ENCODE data around the gene ACTG1.

Gene ACTG1

GRCh38 chr17:81479175-81480071, 33.2 kb downstream of the ACTG1 start:
- DNase-seq = no peak

DNA sequence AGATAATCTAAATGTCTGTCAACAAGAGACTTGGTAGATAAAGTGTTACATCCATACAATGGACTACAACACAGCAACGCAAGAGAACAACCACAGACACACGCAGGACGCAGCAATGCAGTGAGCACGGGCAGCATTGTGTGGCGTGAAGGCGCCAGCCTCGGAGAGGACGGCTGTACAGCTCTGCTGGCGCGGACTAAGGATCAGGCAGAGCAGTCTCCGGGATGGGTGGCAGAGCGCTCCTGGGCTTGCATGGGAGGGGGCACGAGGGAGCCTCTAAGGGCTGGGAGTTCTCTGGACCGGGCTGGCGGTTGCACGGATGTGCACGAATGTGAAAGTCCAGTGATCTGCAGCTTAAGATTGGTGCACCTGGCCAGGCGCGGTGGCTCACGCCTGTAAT, 34.5 kb downstream of the ACTG1 start:
- DNase-seq = no peak

DNA sequence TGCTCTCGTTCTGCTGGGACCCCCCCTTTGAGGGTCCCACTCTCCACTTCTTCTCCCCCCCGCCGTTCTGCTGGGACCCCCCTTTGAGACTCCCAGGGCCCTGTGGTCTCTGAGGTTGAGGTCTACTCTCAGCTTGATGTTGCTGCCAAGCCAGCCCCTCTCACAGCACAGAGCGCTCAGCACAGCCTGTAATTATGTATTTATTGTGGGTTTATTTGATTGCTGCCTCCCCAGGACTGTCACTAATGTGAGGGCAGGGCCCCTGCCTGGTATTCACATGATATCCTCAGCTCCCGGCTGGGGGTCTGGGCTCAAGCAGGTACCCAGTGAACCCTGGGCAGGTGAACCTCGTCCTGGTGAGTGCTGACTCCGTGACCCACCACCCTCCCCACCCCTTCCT, 35.4 kb downstream of the ACTG1 start:
- DNase-seq = no peak

DNA sequence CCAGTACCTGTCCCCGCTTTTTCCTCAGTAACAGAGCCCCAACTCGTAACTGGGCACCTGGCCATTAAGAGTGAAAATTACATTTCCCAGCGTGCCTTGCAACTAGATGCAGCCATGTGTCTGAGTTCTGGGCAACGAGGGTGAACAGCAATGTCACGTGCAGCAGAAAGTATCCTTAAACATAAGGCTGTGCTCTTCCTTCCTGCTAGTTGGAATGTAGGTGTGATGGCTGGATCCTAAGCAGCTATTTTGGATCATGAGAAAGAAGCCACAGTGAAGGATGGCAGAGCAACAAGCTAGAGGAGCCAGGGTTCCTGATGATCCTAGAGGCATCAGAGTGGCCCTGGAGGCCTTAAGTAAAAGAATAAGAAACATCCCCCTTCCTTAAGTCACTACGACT, 36.0 kb downstream of the ACTG1 start:
- no peak for DNase-seq

- DNase-seq = no peak
These were observed 36.5 kb downstream of the ACTG1 start for GRCh38 chr17:81476097-81476496.

- no peak for DNase-seq
These were observed 37.6 kb downstream of the ACTG1 start for GRCh38 chr17:81474958-81475357.

DNA sequence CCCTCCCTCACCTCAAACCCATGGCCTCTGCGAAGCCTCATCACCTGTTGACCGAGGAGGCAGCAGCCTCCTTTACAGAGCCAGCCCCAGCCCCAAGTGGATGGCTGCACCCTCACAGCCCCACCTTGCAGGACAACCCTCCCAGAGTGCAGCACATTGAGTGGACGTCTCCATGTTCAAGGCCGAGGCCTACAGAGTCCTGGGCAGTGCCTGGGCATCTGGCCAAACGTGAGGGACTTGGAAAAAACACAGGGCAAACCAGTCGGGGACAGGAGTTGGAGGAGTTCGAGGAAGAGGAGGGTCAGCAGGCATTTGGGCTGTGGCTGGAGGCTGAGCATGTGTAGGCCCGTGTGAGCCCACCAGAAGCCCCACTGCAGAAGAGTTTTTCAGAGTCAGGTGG, 39.6 kb downstream of the ACTG1 start:
- DNase-seq = no peak

- no peak for DNase-seq
These were observed 40.7 kb downstream of the ACTG1 start for GRCh38 chr17:81471818-81472456.

- no peak for DNase-seq
These were observed 41.4 kb downstream of the ACTG1 start for GRCh38 chr17:81470944-81471817.

GRCh38 chr17:81470270-81470943, 42.2 kb downstream of the ACTG1 start:
- no peak for DNase-seq

- DNase-seq = no peak
These were observed 43.3 kb downstream of the ACTG1 start for GRCh38 chr17:81469266-81469665.

- DNase-seq = no peak
These were observed 43.9 kb downstream of the ACTG1 start for GRCh38 chr17:81468770-81469121.

- DNase-seq = no peak
These were observed 44.4 kb downstream of the ACTG1 start for GRCh38 chr17:81468111-81468769.

DNA sequence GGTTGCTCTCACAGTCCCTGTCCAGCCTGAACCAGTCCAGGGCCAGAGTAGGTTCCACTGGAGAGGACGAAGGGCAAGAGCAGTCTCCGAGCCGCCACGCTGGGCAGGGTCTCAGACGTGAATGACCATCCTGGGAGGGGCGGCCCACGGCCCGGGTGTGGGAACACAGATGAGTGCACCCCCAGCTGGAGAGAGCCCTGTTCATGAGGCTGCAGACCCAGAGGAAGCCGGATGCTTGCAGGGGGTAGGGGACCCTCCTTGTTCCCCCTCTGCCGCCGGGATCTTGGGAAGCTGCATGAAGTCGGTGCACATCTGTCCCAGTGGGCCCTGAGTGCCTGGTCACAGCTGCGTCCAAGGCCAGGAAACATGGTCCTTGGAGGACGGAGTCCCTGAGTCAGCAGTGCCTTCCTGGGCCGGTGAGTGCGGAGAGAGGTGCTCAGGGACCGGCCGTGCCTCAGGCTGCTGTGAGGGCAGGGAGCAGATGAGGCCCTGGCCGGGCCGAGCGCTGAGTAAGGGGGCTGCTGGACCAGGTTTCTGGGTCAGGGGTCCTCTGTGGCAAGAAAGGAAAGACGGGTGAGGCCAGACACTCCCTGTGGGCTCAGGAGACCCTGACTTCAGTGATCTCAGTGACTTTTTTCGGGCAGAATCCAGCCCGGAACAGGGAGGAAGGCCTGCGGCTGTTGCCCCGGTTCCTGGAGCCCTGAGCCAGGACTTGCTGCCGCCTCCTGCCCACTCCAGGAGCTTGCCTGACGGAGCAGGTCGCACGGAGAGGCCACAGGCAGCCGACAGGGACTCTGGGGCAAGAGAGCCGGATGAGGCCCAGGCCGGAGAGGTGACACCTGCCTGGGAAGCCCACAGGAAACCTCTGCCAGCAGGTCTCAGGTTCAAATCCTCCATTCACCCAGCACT, 45.8 kb downstream of the ACTG1 start:
- no peak for DNase-seq

DNA sequence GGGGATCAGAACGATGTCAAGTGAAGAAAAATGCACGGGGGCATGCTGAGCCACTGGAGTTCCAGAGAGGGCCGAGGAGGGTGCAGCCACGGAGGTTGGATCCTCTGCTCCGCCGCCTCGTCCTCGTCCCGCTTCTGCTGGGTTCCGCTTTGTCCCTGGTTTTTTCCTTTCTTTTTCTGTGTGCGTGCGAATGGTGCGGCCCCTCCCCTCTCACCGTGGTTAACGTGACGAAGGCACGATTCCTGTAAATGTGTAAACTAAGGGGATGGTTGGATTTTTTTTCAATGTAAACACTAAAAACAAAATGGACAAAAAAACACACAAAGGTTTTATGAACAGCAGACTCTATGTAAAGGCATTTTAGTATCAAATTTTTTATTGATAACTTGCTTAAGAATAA, 46.7 kb downstream of the ACTG1 start:
- no peak for DNase-seq

- DNase-seq = no peak
These were observed 48.0 kb downstream of the ACTG1 start for GRCh38 chr17:81464586-81464985.

- DNase-seq = no peak
These were observed 49.1 kb downstream of the ACTG1 start for GRCh38 chr17:81463506-81463905.

GRCh38 chr17:81462506-81463125, 50.0 kb downstream of the ACTG1 start:
- DNase-seq = no peak

- no peak for DNase-seq
These were observed 50.7 kb downstream of the ACTG1 start for GRCh38 chr17:81461607-81462500.

Data from hematopoietic multipotent progenitor cell treated with erythropoietin and hydrocortisone succinate and interleukin-3 and kit ligand, for 8 days (in vitro differentiated cells).